ENCODE data around the gene CA5A.
A peak's percentile ranks its signal among the peaks of the same experiment; 100 is the strongest.
"Not testable (repeated sequence)": the region's sequence is repeated elsewhere in the genome, so short reads cannot be mapped to it uniquely, and the experiment has no call there.

Gene CA5A

GRCh38 chr16:87936375-87937230 lies at the start of gene CA5A:
CA5A (minus strand) TSS chr16:87936529; CDS start chr16:87936450, 79 bp downstream.
- no peak for DNase-seq

- DNase-seq = not testable (repeated sequence)
These were observed 49.2 kb upstream of the CA5A start for GRCh38 chr16:87985493-87985892.

DNA sequence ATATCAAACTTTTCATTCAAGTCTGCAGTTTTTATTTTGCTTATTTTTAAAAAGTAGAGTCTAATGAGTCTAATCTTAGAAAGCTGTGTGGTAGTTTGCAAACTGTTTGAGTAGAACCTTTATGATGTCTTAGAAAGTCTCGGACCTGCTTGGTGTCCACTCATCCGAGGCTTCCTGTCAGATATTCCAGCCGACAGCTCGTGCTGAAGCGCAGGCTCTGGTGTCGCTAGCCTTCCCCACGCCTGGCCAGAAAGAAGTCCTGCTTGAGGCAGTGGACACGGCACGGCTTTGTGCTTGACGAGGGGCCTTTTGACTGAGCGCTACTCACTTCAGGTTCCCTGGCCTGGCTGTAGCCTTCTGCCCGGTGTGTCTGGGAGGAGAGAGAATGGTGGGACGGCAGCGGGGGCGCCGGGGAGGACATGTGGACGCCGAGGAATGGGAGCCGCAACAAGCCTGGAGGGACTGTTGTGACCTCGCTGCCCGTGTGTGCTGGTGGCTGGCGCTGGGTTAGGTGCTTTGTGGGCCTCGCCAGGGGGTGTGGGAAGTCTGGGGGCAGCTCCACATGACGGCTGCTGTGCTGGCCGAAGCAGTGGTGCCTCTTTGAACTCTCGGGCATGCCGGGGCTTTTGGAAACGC lies 48.4 kb upstream of the CA5A start:
- no peak for DNase-seq

GRCh38 chr16:87984180-87984579 lies 47.9 kb upstream of the CA5A start:
- DNase-seq = not testable (repeated sequence)

GRCh38 chr16:87983737-87984097 lies 47.4 kb upstream of the CA5A start:
- not testable (repeated sequence) for DNase-seq

- not testable (repeated sequence) for DNase-seq
These were observed 46.9 kb upstream of the CA5A start for GRCh38 chr16:87983072-87983736.

GRCh38 chr16:87982581-87983041 lies 46.3 kb upstream of the CA5A start:
- DNase-seq = no peak

- DNase-seq = not testable (repeated sequence)
These were observed 45.0 kb upstream of the CA5A start for GRCh38 chr16:87981376-87981775.

DNA sequence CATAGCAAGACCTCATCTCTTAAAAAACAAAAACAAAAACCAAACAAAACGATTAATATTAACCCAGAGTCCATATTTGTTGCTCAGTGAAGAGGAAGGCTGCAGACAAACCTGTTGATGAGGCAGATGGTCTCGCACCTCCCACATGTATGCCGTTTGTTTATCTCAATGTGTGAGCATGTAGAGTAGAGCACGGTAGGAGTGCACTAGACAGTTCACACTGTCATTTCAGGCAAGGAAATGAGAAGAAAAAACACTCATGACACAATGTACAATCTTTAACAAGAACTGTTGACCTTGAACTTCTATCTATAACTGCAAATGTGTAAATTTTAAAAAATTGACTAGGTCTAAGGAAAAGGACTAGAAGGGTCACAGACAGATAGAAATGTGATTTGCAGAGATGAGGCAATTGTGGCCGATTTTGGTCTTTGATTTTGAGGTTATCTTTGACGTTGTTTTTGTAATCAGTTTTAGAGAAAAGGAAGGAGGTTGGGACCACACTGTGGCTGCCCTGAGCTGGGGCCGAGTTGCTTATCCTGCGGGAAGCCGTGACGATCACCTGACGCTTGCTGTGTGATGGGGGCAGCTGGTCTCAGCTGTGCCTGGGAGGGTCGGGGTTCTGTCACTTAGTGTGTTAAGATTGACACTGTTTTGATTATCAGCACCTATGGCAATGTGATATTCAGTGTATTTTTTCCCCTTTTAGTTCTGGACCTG lies 43.7 kb upstream of the CA5A start:
- not testable (repeated sequence) for DNase-seq

DNA sequence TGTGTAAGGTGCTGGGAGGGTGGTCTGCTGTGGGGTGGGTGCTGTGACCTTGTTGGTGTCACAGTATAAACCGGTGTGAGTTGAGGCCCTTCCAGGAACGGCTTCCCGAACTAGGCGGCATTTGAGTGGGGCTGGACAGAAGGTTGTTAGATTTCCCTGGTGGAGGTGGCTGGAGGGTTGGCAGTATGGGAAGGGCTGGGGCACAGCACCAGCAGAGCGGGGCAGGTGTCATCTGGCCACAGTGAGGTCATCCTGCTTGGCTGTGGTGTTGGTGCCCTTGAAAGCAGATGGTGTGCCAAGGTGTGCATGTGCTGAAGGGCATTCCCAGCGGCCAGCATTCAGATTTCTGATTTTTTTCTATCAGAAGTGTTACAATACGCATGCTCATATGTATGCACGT lies 43.0 kb upstream of the CA5A start:
- no peak for DNase-seq

GRCh38 chr16:87978127-87978526 lies 41.8 kb upstream of the CA5A start:
- DNase-seq = no peak

DNA sequence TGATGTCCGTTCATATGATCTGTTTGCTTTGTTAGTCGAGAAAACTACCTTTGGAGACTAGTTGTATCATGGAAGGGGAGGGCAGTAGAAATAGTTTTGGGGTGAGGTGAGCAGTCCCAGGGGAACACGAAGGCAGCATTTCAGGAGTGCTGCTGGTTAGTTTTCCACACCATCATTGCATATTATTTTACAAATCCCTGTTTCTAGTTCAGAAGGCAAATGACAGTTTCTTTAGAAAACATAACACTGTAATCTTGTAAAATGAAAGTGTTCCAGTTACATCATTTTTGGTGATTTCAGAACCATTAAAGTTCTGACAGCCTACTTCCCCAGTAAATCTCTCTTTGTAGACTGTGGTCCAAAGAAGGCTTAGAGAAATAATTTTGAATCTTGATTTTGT lies 40.3 kb upstream of the CA5A start:
- DNase-seq = no peak

DNA sequence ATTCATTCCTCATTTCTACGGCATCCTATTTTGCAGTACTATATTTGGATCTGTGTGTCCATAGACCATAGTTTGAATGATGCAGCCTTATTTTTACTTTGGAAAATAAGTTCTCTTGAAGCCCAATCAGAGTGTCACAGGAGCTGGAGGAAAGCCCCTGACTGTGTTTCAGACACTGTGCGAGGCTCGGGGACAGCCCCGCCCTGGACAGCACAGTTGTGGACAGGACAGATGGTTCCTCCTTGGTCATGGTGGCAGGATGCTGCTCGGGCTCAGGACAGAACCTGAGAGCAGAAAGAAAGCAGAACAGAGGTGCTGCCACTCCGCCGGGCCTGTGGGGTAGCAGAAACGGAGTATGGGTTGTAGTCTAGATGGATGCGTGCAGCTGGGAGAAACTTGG lies 37.8 kb upstream of the CA5A start:
- no peak for DNase-seq

DNA sequence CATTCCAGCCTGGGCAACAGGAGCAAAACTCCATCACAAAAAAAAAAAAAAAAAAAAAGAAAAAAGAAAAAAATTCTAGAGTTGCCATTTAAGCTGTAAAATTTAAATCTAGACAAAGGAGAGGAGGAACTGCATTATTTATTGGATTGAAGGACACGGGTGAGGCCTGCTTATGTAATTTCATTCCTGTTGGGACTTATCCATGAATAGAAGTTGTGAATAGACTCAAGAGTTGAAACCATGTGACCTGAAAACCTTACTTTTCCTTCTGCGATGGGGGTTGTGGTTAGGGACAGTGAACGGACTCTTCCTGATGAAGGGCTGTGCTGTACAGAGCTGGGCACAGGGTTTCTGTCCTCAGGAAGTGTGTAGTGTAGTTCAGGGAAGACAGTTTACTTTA lies 37.4 kb upstream of the CA5A start:
- no peak for DNase-seq

DNA sequence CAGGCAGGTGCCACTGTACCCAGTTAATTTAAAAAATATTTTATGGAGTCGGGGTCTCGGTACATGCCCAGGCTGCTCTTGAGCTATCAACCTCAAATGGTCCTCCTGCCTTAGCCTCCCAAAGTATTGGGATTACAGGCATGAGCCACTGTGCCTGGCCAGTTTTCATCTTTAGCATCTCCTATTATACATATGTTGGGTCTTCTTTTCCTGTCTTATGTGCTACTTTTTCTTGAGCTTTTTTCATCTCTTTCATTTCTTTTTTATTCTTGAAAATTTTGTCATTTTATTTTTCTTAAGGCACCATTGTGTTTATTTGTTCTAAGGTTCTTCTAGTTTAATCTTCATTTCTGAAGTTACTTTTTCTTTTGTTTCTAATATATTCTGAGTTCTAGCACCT lies 35.6 kb upstream of the CA5A start:
- no peak for DNase-seq

DNA sequence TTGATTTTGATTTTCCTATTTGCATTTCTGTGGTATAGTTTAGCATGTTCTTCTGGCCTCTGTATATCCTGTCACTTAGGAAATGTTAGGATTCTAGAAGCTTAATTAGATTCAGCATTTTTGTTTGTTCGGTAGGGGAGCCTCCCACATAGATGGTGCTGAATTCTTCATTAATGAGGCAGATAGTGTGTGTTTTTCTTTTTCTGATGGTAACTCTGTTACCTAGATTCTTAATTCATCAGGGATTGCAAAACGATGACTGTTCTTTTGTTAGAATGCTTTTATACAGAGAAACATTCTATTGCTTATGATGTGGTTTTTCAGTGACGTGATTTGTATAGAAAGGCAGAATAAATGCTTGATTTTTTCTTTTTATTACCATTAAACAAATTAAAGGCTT lies 33.9 kb upstream of the CA5A start:
- no peak for DNase-seq

GRCh38 chr16:87968541-87968940 lies 32.2 kb upstream of the CA5A start:
- DNase-seq = no peak

DNA sequence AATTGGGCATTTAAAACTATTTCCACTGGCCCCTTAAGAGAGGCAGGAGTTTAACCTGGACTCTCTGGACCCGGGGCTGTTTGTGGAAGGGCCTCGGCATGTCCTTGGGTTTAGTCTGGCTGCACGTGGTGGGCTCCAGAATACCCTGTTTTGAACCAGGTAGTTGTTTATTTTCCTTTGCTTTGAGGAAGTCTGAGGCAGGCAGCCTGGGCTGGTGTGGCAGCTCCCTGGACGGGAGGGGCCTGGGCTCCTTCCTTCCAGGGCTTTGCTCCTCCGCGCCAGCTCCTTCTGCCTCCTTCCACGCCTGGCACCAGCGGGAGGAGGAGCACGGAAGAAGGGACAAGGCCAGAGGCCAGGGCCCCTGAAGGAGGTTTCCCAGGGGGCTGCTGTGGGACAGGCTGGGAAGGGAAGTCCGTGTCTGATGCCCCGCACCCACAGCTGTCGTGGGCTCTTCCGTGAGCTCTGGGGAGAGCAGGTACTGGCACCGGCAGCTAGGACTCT lies 30.4 kb upstream of the CA5A start:
- no peak for DNase-seq

DNA sequence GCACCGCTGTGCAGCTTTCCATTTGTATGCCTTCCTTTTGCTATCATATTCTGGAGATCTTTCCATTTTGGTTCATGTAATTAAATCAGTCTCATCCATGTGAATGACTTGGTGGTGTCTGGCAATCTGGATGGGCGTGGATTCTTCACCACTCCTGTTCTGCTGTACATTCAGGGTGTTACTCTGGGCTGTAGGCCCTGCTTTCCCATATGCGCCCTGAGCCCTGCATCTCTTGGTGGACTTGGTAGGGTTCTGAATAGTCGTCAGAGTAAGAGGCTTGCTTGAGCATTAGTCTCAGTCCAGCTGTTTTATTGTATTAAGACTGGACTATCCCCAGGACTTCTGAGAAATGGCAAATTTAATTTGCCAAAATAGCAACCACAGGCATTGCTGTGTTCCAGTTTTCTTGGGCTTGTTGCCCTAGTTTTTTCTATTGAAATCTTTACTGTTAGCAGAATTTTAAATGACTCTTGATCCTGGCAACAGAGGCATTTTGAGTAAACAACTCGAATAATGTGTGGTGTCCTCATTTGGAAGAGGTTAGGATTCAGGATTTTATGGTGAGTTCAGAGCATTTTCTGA lies 29.8 kb upstream of the CA5A start:
- DNase-seq = no peak

GRCh38 chr16:87965417-87965816 lies 29.1 kb upstream of the CA5A start:
- DNase-seq = no peak

DNA sequence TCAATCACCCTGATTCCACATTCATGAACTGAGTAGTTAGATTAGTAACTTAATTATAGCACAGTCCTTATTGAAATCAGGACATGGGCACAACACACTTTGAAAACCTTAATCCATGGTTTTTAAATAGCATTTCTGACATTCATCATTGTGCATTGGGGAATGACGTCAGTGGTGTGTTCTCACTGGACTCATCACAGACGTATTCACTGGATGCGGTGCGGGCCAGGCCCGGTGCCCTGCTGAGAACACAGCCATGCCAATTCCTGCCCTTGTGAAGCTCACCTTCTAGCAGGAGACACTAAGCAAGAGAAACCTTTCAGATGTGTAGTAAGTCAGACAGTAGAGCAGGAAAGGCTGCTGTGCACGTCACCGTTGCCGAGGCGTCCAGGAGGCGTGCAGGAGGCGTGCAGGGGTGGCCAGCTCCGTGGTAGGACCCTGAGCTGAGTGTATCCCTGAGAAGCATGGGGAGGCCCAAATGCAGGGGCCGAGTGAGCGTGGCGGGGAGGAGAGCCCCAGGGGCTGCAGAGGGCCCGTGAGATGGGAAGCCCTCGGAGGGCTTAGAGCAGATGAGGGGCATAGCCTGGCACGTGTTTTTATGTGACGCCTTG lies 27.8 kb upstream of the CA5A start:
- DNase-seq = no peak

DNA sequence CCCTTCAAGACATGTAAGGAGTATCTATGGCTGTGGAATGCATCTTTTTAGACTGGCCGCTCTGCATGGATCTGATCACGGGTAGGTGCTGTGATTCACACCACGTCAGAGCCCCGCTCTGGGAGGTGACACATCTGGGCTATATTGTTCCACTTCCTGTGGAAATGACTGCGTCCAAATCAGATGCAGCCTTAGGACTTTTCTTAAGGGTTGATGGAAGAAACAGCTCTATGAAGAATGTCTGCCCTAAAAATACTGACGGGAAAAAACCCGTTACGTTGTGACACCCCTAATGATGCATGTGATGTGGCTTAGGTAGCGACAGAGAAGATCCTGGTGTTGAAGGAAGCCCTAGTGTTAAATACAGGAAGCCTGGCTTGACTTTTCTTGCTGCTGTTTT lies 27.1 kb upstream of the CA5A start:
- DNase-seq = peak; percentile 64

Measured in CD4-positive, alpha-beta T cell treated with Interleukin-15 for 1 hour (primary cell).